ENCODE measurements around the gene ZNF385B.

DNA sequence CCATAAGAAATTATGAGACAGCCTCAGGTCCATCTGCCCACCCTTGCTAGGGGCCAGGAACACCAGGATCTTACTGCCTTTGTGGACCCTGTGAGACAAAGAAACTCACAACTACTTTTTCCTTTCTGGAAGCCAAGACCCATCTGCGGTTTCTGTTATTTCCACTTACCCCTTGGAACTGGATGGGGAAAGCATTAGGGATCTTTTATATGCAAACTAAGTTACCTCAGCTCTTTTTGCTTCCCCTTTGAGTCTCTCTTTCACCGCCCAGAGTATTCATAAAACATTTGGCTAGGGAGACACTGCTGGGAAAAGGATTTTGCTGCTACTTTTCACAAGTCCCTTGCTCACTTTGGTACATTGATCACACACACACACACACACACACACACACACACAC lies 95.7 kb downstream of the ZNF385B start:
- TF ChIP-seq, protein P1, sequence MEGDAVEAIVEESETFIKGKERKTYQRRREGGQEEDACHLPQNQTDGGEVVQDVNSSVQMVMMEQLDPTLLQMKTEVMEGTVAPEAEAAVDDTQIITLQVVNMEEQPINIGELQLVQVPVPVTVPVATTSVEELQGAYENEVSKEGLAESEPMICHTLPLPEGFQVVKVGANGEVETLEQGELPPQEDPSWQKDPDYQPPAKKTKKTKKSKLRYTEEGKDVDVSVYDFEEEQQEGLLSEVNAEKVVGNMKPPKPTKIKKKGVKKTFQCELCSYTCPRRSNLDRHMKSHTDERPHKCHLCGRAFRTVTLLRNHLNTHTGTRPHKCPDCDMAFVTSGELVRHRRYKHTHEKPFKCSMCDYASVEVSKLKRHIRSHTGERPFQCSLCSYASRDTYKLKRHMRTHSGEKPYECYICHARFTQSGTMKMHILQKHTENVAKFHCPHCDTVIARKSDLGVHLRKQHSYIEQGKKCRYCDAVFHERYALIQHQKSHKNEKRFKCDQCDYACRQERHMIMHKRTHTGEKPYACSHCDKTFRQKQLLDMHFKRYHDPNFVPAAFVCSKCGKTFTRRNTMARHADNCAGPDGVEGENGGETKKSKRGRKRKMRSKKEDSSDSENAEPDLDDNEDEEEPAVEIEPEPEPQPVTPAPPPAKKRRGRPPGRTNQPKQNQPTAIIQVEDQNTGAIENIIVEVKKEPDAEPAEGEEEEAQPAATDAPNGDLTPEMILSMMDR (IDR thresholded peaks at IDR 0.05) = no peak
- TF ChIP-seq SP1 (CRISPR knock-in tag; conservative IDR thresholded peaks at IDR 0.05) (no peak), ETV6 (CRISPR knock-in tag; IDR thresholded peaks at IDR 0.05) (no peak), ZNF232 (CRISPR knock-in tag; IDR thresholded peaks at IDR 0.05) (no peak)
- TF ChIP-seq, protein P2, sequence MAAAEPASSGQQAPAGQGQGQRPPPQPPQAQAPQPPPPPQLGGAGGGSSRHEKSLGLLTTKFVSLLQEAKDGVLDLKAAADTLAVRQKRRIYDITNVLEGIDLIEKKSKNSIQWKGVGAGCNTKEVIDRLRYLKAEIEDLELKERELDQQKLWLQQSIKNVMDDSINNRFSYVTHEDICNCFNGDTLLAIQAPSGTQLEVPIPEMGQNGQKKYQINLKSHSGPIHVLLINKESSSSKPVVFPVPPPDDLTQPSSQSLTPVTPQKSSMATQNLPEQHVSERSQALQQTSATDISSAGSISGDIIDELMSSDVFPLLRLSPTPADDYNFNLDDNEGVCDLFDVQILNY (CRISPR knock-in tag; IDR thresholded peaks at IDR 0.05) = no peak
- TF ChIP-seq, protein P3, sequence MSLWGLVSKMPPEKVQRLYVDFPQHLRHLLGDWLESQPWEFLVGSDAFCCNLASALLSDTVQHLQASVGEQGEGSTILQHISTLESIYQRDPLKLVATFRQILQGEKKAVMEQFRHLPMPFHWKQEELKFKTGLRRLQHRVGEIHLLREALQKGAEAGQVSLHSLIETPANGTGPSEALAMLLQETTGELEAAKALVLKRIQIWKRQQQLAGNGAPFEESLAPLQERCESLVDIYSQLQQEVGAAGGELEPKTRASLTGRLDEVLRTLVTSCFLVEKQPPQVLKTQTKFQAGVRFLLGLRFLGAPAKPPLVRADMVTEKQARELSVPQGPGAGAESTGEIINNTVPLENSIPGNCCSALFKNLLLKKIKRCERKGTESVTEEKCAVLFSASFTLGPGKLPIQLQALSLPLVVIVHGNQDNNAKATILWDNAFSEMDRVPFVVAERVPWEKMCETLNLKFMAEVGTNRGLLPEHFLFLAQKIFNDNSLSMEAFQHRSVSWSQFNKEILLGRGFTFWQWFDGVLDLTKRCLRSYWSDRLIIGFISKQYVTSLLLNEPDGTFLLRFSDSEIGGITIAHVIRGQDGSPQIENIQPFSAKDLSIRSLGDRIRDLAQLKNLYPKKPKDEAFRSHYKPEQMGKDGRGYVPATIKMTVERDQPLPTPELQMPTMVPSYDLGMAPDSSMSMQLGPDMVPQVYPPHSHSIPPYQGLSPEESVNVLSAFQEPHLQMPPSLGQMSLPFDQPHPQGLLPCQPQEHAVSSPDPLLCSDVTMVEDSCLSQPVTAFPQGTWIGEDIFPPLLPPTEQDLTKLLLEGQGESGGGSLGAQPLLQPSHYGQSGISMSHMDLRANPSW (CRISPR knock-in tag; conservative IDR thresholded peaks at IDR 0.05; ENCODE audit: low read depth) = no peak
